ENCODE results near the gene PREX1.

DNA sequence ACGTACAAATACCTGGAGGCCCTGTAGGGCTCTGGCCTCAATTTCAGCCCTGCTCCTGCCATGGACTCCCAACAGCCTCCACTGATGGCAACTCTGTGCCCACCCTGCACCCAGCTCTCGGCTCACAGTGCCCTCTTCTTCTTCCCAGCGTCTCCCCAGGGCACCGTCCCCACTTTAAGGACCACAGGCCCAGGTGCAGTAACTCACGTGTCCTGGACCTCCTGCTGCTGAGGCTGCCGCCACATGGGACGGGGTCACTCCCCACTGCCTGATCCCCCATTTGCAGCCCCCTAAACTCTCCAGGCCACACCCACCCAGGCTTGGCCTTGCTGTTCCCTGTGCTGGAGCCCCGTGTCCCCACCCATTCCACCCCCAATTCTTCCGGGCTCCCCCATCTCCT lies 223.4 kb downstream of the PREX1 start:
- TF ChIP-seq SUZ12 (IDR thresholded peaks at IDR 0.05; ENCODE audit: extremely low read depth, insufficient read depth, insufficient read length) (no peak), YY1 (IDR thresholded peaks at IDR 0.05; ENCODE audit: insufficient read depth, insufficient read length) (no peak)

Measured in NT2/D1 (cell line).